Peyer's patch (tissue), 4 donors: ENCODE results near the gene DNAAF6. TPM values are rescaled to one million over a fixed set of nuclear protein-coding genes. Genes with fewer than 3 reads are reported as not detected.
"Not testable (repeated sequence)": the region's sequence is repeated elsewhere in the genome, so short reads cannot be mapped to it uniquely, and the experiment has no call there.

Experiments
- DNase-seq, 3 donors: peaks; one replicate each; pipeline ENCODE4 v3.0.0-alpha.2; 2017 to 2019
- H3K27ac ChIP-seq, 4 donors: fragments of 200-600 bp; sonication (generic); one replicate each; pipeline ENCODE4 v1.5.1; 2016 to 2019
- H3K27me3 ChIP-seq, 2 donors: fragments of 200-600 bp; sonication (generic); one replicate each; pipeline ENCODE4 v1.5.1; 2019
- H3K36me3 ChIP-seq, 3 donors: fragments of 200-600 bp; sonication (generic); one replicate each; pipeline ENCODE4 v1.5.1; 2016 to 2019
- H3K4me1 ChIP-seq, 4 donors: fragments of 200-600 bp; sonication (generic); one replicate each; pipeline ENCODE4 v1.5.1; 2016 to 2019
- H3K4me3 ChIP-seq, 4 donors: fragments of 200-600 bp; sonication (generic); 1 replicate in 3 of 4; 2 replicates in 1 of 4; pipeline ENCODE4 v1.5.1; 2016 to 2019; ENCODE audit warnings: mild to moderate bottlenecking in 1 of 4
- H3K9me3 ChIP-seq, 4 donors: fragments of 200-600 bp; sonication (generic); one replicate each; pipeline ENCODE4 v1.5.1; 2016 to 2019; ENCODE audit warnings: mild to moderate bottlenecking in 1 of 4
- CTCF ChIP-seq, 6 experiments: fragments of 450-650 bp in 4 of 6; fragments of 200-600 bp in 2 of 6; sonication (generic) in 1 of 6; IDR thresholded peaks; one replicate each; pipeline ENCODE4 v1.5.1; 2017 to 2019; ENCODE audit warnings: antibody characterized with exemption in 6 of 6, mild to moderate bottlenecking in 3 of 6, moderate library complexity in 1 of 6
- POLR2A ChIP-seq, 2 donors: fragments of 450-650 bp; IDR thresholded peaks; one replicate each; pipeline ENCODE4 v1.5.1; 2017; ENCODE audit warnings: antibody characterized with exemption in 2 of 2, mild to moderate bottlenecking in 2 of 2, moderate library complexity in 2 of 2
- total RNA-seq, 4 donors: library from RNA; depleted of rRNA; stranded (reverse); fragments of >200 nt; gene quantifications; one replicate each; pipeline ENCODE4 v1.1.0, GENCODE V29; 2016

Gene DNAAF6
- not detected for total RNA-seq

GRCh38 chrX:107205770-107206696, at the start of gene DNAAF6, which contains the start of gene NUP62CL:
DNAAF6 (plus strand) TSS chrX:107206611; CDS start chrX:107212876, 6,265 bp downstream.
NUP62CL (minus strand) TSS chrX:107206433; CDS start chrX:107175146, 31,287 bp downstream.
- TF ChIP-seq CTCF (IDR thresholded peaks at IDR 0.05) (no peak), POLR2A (IDR thresholded peaks at IDR 0.05) (no peak)
- Histone ChIP-seq H3K27me3 (no peaks in the 10 kb centered on the region), H3K9me3 (no peaks in the 10 kb centered on the region), H3K27ac (no peak within 1 kb of the TSS), H3K4me3 (peak within 1 kb of the TSS; percentile 40 to 57 (median 49)), H3K4me1 (no peaks in the 10 kb centered on the region), H3K36me3 (no peaks in the 10 kb centered on the region)
- peak; percentile 62 to 81 (median 68) for DNase-seq

- H3K36me3 ChIP-seq, DNase-seq, H3K4me3 ChIP-seq: not testable (repeated sequence)
Measured at GRCh38 chrX:107157618-107158017, 48.8 kb upstream of the DNAAF6 start.

GRCh38 chrX:107167163-107167921, 39.1 kb upstream of the DNAAF6 start:
- H3K4me3 ChIP-seq: no peak overlapping the region
- no peaks in the 10 kb centered on the region for H3K27me3 ChIP-seq
- no peak for DNase-seq
- no peaks in the 10 kb centered on the region for H3K4me1 ChIP-seq
- no peaks in the 10 kb centered on the region for H3K9me3 ChIP-seq
- H3K36me3 ChIP-seq: no peaks in the 10 kb centered on the region
- no peak overlapping the region for H3K27ac ChIP-seq
- TF ChIP-seq POLR2A (IDR thresholded peaks at IDR 0.05) (no peak), CTCF (IDR thresholded peaks at IDR 0.05) (no peak)

More at GRCh38 chrX:107157618-107158017, 48.8 kb upstream of the DNAAF6 start:
- not testable (repeated sequence) for H3K4me1 ChIP-seq, H3K27ac ChIP-seq, H3K27me3 ChIP-seq, H3K9me3 ChIP-seq

GRCh38 chrX:107168257-107168656, 38.2 kb upstream of the DNAAF6 start:
- no peaks in the 10 kb centered on the region for H3K27me3 ChIP-seq
- no peak for DNase-seq
- no peak for TF ChIP-seq CTCF (IDR thresholded peaks at IDR 0.05)
- TF ChIP-seq POLR2A (IDR thresholded peaks at IDR 0.05): no peak
- no peaks in the 10 kb centered on the region for H3K4me1 ChIP-seq
- no peaks in the 10 kb centered on the region for H3K9me3 ChIP-seq
- H3K36me3 ChIP-seq: no peaks in the 10 kb centered on the region
- no peak overlapping the region for H3K27ac ChIP-seq
- no peak overlapping the region for H3K4me3 ChIP-seq

GRCh38 chrX:107168712-107169111, 37.7 kb upstream of the DNAAF6 start:
- no peak overlapping the region for H3K4me3 ChIP-seq
- H3K4me1 ChIP-seq: no peaks in the 10 kb centered on the region
- H3K27me3 ChIP-seq: no peaks in the 10 kb centered on the region
- H3K9me3 ChIP-seq: no peaks in the 10 kb centered on the region
- TF ChIP-seq CTCF (IDR thresholded peaks at IDR 0.05) (no peak), POLR2A (IDR thresholded peaks at IDR 0.05) (no peak)
- H3K27ac ChIP-seq: no peak overlapping the region
- no peaks in the 10 kb centered on the region for H3K36me3 ChIP-seq
- no peak for DNase-seq
